ENCODE results near the gene IFT88.

IFT88 gene

DNA sequence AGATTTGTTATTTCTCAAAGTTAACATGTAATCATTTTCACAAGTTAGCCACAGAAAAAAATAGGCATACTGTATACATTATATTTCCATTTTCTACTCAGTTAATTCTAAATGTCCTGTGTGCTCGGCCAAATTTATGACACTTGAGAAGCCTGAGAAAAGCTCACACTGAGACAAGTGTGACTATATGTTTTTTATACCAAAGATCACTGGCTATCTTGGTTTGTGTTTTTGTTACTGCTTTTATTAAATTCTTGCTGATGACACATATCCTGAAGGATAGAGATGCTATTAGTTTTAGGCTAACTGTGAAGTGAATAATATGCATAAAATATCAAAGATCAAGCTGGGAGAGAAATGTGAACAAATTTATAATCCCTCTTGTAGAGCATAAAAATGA is 87.2 kb downstream of the IFT88 start:
- TF ChIP-seq, protein P1, sequence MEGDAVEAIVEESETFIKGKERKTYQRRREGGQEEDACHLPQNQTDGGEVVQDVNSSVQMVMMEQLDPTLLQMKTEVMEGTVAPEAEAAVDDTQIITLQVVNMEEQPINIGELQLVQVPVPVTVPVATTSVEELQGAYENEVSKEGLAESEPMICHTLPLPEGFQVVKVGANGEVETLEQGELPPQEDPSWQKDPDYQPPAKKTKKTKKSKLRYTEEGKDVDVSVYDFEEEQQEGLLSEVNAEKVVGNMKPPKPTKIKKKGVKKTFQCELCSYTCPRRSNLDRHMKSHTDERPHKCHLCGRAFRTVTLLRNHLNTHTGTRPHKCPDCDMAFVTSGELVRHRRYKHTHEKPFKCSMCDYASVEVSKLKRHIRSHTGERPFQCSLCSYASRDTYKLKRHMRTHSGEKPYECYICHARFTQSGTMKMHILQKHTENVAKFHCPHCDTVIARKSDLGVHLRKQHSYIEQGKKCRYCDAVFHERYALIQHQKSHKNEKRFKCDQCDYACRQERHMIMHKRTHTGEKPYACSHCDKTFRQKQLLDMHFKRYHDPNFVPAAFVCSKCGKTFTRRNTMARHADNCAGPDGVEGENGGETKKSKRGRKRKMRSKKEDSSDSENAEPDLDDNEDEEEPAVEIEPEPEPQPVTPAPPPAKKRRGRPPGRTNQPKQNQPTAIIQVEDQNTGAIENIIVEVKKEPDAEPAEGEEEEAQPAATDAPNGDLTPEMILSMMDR (IDR thresholded peaks at IDR 0.05; ENCODE audit: low read length, missing control alignments), result no peak
- H3K4me3 ChIP-seq (replicated peaks; ENCODE audit: low read depth, low read length), result no peak overlapping the region
- DNase-seq (ENCODE audit: low read depth), result peak; percentile 8

DNA sequence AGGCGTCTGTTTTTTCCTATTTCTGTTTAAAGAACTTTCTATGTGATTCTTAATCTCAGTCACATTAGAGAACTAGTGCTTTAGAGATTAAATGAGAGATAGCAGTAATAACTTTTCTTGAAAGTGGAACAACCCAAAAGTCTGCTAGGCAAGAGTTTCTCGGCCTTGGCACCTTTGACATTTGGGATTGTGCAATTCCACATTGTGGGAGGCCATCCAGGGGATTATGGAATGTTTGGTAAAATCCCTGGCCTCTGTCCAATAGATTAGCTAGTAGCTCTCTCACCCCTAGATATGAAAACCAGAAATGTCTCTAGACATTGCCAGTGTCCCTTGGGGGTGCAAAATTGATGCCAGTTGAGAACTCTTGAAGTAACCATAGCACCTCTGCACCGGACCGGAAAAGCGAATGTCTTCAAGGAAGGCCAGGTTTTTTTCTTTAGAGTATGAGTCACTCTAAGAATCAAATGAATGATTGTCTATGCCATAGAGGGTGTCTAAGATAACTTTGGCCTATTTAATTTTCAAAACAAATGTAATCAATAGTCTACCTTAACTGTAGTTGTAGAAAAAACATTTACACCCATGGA is 91.6 kb downstream of the IFT88 start:
- H3K4me3 ChIP-seq (replicated peaks; ENCODE audit: low read depth, low read length), result no peak overlapping the region
- DNase-seq (ENCODE audit: low read depth), result peak; percentile 29
- TF ChIP-seq, protein P1 (IDR thresholded peaks at IDR 0.05; ENCODE audit: low read length, missing control alignments), result no peak

DNA sequence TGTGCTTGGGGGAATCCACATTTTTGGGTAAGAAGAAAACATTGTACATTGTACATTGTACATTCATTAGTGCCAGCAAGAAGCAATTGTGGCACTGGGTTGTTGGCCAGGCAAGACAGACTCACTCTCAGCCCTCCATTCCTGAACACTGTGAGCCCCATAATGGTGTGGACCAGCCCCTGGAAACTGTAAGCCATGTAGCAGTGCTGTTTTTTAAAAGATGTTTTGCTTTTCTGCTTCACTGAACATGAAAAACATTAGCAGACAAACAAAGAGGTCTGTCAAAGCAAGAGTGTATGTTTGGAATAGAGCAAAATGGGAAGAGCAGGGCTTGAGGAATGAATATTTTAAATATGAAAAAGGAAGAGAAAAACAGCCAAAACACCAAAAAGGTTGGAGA is 97.4 kb downstream of the IFT88 start:
- no peak overlapping the region for H3K4me3 ChIP-seq (replicated peaks; ENCODE audit: low read depth, low read length)
- TF ChIP-seq, protein P1 (IDR thresholded peaks at IDR 0.05; ENCODE audit: low read length, missing control alignments), result no peak

GRCh38 chr13:20666948-20667347 is 100.0 kb downstream of the IFT88 start:
- DNase-seq (ENCODE audit: low read depth), result no peak
- no peak overlapping the region for H3K4me3 ChIP-seq (replicated peaks; ENCODE audit: low read depth, low read length)
- TF ChIP-seq, protein P1 (IDR thresholded peaks at IDR 0.05; ENCODE audit: low read length, missing control alignments), result no peak

More for the DNA sequence above, 97.4 kb downstream of the IFT88 start:
- DNase-seq (ENCODE audit: low read depth), result no peak

GRCh38 chr13:20667857-20668437 is 101.0 kb downstream of the IFT88 start:
- H3K4me3 ChIP-seq (replicated peaks; ENCODE audit: low read depth, low read length), result no peak overlapping the region
- TF ChIP-seq, protein P1 (IDR thresholded peaks at IDR 0.05; ENCODE audit: low read length, missing control alignments), result no peak
- DNase-seq (ENCODE audit: low read depth), result no peak

DNA sequence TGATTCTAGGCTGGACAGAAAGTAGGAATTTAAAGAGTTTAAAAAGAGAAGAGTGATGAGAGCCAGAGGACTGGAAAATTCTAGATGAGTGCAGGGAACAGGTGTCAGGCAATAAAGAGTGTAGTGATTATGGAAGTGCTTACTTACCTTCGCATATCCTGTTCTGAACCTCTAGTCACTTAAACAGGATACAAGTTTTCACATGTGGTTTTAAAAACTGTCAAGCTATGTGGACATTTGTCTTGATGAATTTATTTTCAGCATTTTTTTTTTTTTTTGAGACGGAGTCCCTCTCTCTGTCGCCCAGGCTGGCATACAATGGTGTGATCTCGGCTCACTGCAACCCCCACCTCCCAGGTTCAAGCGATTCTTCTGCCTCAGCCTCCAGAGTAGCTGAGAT is 102.2 kb downstream of the IFT88 start:
- TF ChIP-seq, protein P1 (IDR thresholded peaks at IDR 0.05; ENCODE audit: low read length, missing control alignments), result no peak
- no peak for DNase-seq (ENCODE audit: low read depth)
- H3K4me3 ChIP-seq (replicated peaks; ENCODE audit: low read depth, low read length), result no peak overlapping the region

- DNase-seq (ENCODE audit: low read depth), result no peak
- H3K4me3 ChIP-seq (replicated peaks; ENCODE audit: low read depth, low read length), result no peak overlapping the region
- TF ChIP-seq, protein P1 (IDR thresholded peaks at IDR 0.05; ENCODE audit: low read length, missing control alignments), result no peak
Observed at GRCh38 chr13:20671789-20672188, 104.8 kb downstream of the IFT88 start.
